Dedifferentiated amniotic fluid mesenchymal stem cell (primary cell): Measurements from ENCODE around the gene HINT3.
"Not testable (repeated sequence)": the region's sequence is repeated elsewhere in the genome, so short reads cannot be mapped to it uniquely, and the experiment has no call there.

Experiments used
- DNase-seq: peaks from one replicate; pipeline ENCODE4 v3.0.0-alpha.2; 2016; ENCODE audit errors: extremely low spot score

The HINT3 gene

DNA sequence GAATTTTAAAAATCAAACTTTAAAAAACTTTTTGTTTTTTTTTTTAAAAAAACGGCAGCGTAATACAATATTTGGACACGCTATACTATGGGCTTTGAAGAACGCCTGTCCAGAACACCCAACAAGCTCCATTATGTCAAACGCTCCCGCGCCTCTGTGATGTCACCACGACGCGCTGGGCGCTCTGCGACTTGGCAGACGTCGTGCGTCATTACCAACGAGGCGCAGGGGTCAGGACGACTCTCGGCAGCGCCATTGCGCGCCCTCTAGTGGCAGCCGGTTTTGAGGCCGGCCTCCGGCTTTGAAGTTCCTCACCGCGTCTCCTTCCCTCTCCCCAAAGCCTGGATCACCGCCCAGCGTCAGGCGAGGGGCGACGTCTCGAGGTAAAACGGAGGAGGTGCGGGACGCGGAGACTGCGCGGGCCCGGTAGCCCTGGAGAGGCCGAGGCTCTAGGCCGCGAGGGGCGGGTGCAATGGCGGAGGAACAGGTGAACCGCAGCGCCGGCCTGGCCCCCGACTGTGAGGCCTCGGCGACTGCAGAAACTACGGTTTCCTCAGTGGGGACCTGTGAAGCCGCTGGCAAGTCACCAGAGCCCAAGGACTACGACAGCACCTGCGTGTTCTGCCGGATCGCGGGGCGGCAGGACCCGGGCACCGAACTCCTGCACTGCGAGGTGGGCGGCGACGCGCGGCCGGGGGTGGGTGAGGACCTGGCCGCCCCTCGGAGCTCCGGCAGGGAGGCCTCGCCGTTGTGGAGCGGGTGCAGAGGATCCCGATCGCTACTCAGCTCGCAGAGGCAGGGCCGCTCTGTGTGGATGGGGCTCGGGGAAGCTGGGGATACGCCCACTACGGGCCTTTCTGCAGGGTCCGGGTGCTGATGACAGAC, at the start of gene HINT3:
TSS of gene HINT3 (plus strand) at position 265 of the 885 bp plus-strand sequence. CDS start at position 473, 208 bp downstream.
- peak; percentile 97 for DNase-seq

DNA sequence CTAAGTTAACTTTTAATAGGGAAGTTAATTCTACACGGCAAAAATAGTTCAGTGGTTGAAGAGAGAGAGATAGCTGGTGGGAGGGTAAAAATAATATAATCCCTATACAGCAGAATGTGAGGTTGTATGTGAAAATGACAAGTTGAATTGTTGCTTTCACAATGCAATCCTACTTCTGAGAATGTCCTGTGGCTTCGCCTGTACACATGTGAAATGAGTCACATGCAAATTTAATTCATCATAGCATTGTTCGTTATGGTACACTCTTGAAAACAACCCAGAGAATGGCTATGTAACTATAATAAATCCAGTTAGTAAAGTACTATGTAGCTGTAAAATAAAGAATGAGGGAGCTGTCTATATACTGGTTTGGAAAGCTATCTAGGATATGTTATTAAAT, 46.0 kb upstream of the HINT3 start:
- DNase-seq, result peak; percentile 50

DNA sequence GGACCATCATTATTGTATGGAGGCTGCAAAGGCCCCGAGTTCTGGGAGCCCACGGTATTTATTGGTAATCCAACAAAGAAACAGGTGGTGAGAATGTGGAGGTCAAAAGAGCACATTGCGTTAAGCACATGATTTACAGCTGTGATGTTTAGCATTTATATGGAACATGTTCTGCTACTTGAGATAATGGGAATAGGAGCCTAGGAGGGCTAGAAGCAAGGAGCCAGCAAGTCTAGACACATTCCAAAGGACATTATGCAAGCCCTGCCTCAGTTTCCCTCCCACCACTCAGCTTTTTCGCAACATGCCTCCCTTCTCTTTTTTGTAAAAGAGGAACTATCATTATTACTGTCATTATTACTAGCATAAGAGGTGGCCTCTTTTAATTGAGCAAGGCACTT, 45.5 kb upstream of the HINT3 start:
- DNase-seq, result not testable (repeated sequence)

DNA sequence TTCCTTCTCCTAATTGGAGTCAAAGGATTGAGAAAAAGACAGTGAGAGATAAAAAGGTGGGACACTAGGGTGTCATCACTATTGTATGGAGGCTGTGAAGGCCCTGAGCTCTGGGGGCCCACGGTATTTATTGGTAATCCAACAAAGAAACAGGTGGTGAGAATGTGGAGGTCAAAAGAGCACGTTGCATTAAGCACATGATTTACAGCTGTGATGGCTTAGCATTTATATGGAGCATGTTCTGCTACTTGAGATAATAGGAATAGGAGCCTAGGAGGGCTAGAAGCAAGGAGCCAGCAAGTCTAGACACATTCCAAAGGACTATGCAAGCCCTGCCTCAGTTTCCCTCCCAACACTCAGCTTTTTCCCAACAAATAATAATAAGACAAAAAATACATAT, 44.1 kb upstream of the HINT3 start:
- DNase-seq, result not testable (repeated sequence)

DNA sequence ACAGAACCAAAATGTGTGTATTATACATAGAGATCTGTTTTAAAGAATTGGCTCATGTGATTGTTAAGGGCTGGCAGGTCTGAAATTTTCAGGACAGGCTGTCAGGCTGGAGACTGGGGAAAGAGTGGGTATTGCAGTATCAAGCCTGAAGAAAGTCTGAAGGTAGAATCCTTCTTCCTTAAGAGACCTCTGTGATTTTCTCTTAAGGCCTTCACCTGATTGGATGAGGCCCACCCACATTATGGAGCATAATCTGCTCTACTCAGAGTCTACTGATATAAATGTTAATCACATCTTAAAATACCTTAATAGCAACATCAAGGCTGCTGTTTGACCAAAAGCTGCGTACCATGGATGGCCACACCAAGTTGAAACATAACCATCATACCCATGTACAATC, 43.4 kb upstream of the HINT3 start:
- no peak for DNase-seq

DNA sequence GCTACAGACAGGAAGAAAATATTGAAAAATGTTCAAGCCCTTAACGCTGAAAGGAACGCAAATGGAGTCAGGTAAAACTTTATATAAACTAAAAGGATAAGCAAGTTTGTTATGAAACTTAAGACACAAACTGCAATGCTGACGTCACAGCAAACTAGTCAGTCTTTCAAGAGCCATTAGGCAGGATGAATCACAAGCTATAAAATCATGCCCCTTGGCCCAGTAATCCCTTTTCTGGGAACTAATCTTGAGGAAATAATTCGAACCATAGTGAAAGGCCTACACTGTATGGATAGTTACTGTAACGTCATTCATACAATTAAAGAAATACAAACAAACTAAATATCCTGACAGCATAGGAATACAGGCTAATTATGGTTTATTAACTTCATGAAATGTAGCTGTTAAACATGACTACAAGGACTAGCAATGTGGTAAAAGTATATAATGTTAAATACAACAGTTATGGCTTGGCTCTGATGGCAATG, 42.7 kb upstream of the HINT3 start:
- DNase-seq, result peak; percentile 95

DNA sequence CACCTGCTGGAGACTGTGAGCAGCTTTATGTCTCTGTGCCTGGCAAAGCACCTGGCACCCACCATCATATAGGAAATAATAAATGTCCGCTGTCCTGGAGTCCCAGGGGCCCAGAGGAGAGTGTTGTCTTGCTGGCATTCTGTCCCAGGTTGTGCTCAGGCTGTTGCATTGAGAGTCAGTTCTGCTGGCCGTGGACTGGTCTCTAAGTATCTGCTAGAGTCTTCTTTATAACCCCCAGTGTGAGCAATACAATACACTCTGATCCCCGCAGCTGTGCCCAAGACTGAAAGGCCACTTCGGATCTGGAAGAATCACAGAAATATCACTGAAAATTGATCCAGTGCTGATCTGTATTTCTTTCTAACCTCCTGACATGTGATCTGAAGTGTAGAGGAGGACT, 38.3 kb upstream of the HINT3 start:
- no peak for DNase-seq

DNA sequence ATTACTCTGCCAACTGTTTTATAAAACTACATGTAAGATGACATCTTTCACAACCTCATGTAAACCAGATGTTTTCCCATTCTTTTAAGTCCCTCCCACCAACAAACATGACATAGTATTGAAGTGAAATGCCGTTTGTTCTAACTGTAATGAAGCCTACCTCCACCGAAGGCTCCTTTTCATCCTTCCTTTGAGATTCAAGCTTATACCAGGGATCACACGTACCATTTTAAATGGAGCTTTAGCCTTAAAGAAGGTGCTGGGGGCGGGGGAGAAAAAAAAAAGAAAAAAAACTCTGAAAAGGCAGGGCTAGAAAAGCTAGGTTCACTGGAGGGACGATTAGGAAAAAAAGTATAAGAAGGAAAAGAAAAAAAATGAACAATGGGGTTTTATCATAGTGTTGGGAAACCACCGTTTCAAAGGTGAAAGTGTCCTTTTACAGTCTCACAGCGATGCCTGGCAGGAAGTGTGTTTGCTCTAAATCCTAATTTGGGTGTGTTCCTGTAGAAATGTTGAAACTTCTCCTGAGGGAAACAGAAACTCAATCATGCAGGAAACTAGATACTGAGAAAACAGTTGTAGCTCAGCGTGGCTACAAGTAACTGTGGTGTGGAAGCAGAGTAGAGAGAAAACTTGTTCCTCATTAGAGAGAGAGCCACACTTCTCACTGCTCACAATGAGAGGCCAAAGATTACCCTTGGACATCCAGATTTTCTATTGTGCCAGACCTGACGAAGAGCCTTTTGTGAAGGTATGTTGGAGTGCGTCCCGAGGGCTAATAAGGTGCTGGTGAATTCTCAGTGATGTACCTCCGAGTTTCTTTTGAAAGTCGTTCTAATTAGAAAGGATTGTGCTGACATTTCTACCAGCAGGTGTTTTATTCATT, 37.6 kb upstream of the HINT3 start:
- DNase-seq, result peak; percentile 90

DNA sequence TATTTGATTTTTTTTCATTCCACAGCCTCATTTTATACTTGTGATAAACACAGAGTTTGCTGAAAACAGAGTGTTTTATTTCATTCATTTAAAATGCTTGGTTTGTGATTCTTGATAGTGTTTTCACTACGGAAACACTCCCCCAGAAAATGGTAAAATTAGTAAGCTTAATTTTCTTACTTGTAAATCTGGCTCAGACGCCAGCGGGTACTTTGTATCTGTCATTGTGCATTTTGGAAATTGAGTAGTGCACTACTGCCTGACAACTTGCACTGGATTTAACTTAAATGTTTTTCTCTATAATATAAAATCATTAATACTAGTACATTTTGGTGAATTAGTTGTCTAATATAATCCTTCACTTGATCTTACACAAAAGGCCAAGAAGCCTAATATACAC, 37.0 kb upstream of the HINT3 start:
- DNase-seq, result no peak

DNA sequence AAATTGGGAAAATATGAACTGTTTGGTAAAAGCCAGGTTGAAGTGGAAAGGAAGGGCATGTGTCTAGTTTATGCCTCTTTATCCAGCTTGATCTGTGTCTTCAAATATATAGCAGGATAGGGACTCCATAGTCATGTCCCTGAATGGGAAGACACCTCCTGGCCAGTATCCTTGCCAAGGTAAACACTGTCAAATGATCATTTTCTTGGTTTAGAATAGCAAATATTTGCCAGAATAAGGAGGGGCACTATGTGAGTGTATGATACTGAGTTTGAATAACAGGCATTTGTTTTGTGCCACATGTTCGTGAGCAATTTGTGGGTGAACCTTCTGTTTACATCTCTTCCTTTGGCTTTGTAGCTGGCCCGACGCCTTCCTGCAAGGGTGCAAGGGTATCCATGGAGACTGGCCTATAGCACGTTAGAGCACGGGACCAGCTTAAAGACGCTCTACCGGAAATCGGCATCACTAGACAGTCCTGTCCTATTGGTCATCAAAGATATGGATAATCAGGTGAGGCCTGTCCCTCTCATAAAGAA, 34.2 kb upstream of the HINT3 start:
- no peak for DNase-seq

DNA sequence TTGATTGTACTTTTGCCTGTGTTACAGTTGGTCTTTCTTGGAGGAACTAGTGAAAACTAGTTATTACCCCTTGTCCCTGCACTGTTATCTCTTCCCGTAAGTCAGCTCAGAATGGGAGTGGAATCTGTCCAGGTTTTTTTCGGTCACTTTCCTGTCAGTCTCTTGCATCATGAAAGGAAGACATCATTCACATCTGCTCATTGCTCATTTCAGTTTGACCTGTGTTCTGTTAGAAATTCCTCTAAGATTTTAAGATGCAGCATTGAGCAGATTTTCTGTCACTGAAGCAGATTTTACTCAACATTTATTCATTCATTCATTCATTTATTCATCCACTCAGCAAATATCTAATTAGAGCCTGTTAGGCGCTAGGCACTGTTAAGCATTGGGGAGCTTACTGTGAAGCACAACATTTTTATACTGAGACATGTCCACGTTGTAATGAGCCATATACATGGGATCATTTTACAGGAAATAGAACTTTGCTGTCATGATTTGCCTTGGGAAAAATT, 33.1 kb upstream of the HINT3 start:
- DNase-seq, result no peak

DNA sequence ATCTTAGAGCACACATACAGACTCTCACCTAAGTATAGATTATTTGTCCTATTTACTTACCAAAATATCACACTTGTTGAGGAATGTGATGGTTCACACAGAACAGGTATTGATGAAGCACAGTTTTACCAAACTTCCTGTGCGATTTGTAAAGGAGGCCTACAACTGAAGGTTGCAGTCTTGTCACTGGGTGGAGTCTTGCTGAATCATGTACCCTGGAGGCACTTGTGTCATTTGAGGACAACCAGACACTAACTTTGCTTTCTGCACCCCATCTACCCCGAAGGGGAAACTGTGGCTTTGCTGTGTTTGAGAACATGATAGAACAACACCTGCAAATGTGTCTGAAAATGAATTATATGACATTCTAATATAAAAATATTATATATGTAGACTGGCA, 32.4 kb upstream of the HINT3 start:
- peak; percentile 47 for DNase-seq

DNA sequence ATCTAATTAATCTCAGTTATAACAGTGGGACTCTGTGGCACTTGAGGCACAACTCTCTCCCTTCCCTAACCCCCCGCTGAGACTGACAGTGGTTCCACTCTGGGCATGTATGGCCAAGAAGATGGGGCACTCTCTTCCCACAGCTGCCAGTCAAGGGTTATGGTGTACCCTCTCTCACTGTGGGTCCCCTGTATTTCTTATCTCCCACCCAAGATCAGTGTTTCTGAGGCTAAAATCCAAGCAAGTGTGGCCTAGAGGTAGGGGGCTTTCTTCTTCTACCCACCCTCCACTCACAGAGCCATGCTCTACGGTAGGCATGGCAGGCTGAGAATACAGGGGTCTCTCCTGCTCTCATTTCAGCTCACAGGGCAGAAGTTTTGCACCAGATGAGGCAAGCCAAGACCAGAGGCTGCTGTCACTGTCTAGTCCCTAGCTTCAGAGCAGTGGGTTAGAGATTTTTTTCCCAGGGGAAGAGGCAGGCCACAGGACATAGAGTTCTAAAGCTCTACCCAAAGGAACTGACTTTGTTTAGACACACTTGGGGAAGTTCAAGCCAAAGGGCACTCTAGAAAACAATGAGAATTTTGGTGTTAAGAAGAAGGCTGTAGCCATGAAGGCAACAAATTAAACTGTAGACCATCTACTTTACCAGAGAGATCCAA, 31.7 kb upstream of the HINT3 start:
- no peak for DNase-seq

DNA sequence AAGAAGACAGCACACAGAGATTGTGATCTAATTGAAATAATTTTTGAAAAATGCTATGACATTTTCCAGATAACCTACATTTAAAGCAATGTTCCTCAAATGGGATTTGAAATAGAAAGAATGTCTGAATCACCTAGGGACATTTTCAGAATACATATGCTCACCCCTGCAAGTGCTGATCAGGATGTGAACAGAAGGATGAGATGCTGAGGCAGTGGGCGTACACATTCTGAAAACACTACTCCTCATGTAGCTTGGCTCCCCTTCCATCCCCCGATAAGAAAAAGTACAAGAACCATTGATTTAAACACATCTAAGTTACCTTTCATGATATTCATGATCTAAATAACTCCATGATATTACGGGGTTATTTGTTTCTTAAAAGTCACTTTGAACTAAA, 29.9 kb upstream of the HINT3 start:
- no peak for DNase-seq

DNA sequence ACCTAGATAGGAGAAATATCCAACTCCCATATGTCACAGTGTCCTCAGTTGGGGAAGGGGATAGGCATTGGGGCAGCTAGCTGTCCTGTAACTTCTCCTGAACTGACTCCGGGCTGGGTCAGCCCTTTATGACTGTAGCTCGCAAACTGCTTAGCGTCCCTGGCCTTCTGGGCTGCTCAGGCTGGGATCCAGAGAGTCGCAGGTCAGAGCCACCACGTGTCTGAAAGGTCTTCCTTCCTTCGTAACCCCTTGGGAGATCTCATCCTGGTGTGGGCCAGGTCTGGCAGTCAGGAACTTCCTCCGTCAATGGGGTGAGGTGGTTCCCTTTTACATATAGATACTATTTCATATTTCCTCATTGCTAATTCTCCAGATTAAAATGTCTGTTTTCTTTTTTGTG, 28.8 kb upstream of the HINT3 start:
- no peak for DNase-seq

DNA sequence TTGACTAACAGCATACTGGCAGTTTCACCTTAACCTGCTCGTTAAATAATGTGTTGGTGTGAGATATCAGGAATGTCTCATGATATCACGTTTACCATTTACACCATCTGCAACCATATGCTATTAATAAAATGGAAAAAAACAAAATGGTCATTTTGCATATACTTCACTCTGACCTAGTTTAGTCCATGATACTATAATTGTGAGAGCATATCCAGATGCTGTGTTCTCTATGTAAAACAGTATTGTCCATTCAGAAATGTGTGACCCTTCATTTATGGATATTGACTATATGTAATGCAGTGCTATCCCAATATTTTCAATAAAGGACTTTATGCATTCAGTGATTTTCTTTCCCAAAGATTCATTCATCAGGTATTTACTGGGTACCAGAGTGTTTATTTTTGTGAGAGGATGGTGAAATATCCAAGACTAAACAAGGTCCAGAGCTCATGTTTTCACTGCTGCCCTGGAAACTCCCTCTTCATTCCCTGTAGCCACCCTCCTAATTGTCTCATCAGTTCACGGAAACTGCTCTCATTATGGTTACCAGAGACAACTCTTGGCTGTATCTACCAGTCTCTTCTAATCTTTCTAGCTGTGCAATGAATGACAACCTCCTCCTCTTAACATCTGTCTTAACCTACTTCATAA, 25.7 kb upstream of the HINT3 start:
- no peak for DNase-seq

DNA sequence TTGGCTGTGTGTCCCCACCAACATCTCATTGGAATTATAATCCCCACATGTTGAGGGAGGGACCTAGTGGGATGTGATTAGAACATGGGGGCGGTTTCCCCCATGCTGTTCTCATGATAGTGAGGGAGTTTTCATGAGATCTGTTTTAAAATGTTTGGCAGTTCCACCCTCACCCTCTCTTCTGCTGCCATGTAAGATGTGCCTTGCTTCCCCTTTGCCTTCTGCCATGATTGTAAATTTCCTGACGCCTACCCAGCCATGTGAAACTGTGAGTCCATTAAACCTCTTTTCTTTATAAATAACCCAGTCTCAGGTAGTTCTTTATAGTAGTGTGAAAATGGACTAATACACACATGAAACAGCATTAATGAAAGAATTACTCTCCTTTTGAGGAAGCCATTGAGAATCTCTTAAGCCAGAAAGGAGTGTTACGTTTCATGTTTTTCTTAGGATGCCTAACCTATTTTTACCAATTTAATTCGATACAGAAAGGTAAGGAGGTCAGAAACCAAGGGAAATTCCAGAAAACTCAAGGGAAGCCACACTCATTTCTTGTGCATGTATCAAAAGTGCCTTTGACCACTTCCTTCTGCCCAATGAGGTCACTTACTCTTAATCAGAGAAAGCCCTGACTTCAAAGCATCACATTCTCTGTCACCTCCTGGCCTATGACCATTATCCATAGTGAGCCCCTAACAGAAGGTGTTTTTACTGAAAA, 24.7 kb upstream of the HINT3 start:
- no peak for DNase-seq

DNA sequence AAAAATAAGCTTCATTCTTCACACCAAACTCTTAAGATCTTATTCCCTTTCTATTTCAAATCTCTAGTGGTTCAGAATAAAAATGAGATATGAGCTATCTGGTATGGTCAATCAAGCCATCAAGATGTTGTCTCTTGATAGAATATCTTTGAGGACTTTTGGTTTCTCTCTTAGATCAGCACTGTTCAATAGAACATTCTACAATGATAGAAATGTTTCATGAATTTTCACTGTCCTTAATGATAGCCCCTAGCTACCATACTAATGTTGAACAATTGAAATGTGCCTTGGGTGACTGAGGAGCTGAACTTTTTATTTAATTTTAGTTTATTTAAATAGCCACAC, 24.1 kb upstream of the HINT3 start:
- DNase-seq, result no peak

DNA sequence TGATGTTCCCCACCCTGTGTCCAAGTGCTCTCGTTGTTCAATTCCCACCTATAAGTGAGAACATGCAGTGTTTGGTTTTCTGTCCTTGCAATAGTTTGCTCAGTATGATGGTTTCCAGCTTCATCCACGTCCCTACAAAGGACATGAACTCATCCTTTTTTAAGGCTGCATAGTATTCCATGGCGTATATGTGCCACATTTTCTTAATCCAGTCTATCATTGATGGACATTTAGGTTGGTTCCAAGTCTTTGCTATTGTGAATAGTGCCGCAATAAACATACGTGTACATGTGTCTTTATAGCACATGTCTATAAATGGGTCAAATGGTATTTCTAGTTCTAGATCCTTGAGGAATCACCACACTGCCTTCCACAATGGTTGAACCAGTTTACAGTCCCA, 21.1 kb upstream of the HINT3 start:
- not testable (repeated sequence) for DNase-seq

DNA sequence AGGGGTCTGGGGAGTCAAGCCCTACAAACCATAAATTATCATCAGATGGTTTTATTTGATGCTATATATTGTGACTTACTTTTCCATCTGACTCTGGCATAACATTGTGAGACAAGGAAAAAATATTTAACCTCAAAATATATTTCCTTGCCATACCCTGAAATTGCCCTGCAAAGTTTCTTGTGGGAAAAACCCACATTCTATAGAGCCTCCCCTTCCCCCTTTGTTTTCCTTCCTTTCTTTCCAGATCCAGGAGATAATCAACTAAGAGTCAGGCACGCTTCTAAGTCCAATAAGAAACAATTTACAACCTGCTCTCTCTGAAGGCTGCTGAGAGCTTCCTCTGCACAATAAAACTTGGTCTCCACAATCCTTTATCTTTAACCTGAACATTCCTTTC, 17.5 kb upstream of the HINT3 start:
- DNase-seq, result no peak

DNA sequence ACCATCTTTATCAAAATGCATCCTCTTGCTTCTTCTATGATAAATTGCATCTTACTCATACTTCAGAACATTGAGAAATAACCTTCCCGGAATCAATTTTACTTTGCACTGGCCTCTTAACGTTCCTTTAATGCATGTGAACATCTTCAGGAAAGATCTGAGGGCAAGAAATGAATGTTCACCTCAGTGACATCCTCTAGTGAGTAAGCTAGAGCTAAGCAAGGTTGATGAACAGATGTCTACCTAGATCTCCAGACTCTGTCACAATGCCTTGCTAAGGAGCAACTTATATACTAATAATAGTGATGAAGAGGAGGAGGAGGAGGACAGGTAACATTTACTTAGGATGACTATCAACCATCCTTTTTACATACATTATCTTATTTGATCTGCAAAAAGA, 16.8 kb upstream of the HINT3 start:
- no peak for DNase-seq
